B cell (primary cell): ENCODE data around the gene LSG1. TPM values are rescaled to one million over a fixed set of nuclear protein-coding genes. Genes with fewer than 3 reads are reported as not detected.

Experiments
- ATAC-seq: fragments of 200-7000 bp; cut with Tn5 transposase; one replicate; pipeline ENCODE4 v1.10.0; 2021; ENCODE audit warnings: low read depth, mild to moderate bottlenecking, moderate number of reproducible peaks, moderate library complexity
- CTCF ChIA-PET: fragments of 350-600 bp; sonication (Branson Sonifier 250); formaldehyde crosslinking; loops from one replicate; lab custom pipeline; 2021; ENCODE audit warnings: antibody characterized with exemption, inconsistent platforms; lab: Charles Lee
- POLR2A ChIA-PET: fragments of 350-600 bp; sonication (Branson Sonifier 250); formaldehyde crosslinking; loops from one replicate; lab custom pipeline; 2021; ENCODE audit warnings: antibody characterized with exemption; lab: Charles Lee
- DNase-seq: peaks from one replicate; pipeline ENCODE4 v3.0.0; 2013
- H2AFZ ChIP-seq: 2 replicates; pipeline ENCODE4 v1.6.1; 2012; ENCODE audit warnings: mild to moderate bottlenecking, low read depth, low read length; ENCODE audit not compliant: insufficient read depth, poor library complexity, severe bottlenecking
- H3K27ac ChIP-seq, 2 donors: 1 replicate in 1 of 2; 2 replicates in 1 of 2; pipeline ENCODE4 v1.5.1; 2012 to 2013; ENCODE audit warnings: low read length in 2 of 2, mild to moderate bottlenecking in 2 of 2, moderate library complexity in 1 of 2
- H3K27me3 ChIP-seq, 4 experiments: fragments of 200-600 bp in 1 of 4; sonication (generic) in 1 of 4; replicated peaks in 1 of 4; 1 replicate in 2 of 4; 2 replicates in 2 of 4; pipeline versions ENCODE4 v1.6.1 to v1.7.0; 2013 to 2016; ENCODE audit warnings: low read length in 3 of 4, mild to moderate bottlenecking in 2 of 4, mixed read lengths in 1 of 4, moderate library complexity in 1 of 4; ENCODE audit not compliant: insufficient read depth in 4 of 4, control insufficient read depth in 3 of 4; ENCODE audit errors: control extremely low read depth in 1 of 4
- H3K36me3 ChIP-seq, 2 experiments: replicated peaks in 1 of 2; 1 replicate in 1 of 2; 2 replicates in 1 of 2; pipeline versions ENCODE4 v1.6.1 to v1.7.1; 2013; ENCODE audit warnings: low read length in 1 of 2; ENCODE audit not compliant: insufficient read depth in 2 of 2, control insufficient read depth in 1 of 2; ENCODE audit errors: control extremely low read depth in 1 of 2, extremely low read depth in 1 of 2
- H3K4me1 ChIP-seq, 2 donors: fragments of 200-600 bp in 1 of 2; sonication (generic) in 1 of 2; 1 replicate in 1 of 2; 2 replicates in 1 of 2; pipeline versions ENCODE4 v1.5.1 to v1.6.1; 2013 to 2017; ENCODE audit warnings: low read length in 2 of 2; ENCODE audit not compliant: control insufficient read depth in 2 of 2, insufficient read depth in 2 of 2
- H3K4me2 ChIP-seq: replicated peaks from 2 replicates; pipeline ENCODE3; 2012; ENCODE audit warnings: mild to moderate bottlenecking, low read depth, low read length; ENCODE audit not compliant: poor library complexity, severe bottlenecking
- H3K4me3 ChIP-seq, 5 experiments: fragments of 200-600 bp in 1 of 5; sonication (generic) in 1 of 5; 1 replicate in 3 of 5; 2 replicates in 2 of 5; pipeline versions ENCODE4 v1.5.1 to v1.7.0; 2011 to 2016; ENCODE audit warnings: low read length in 4 of 5, mild to moderate bottlenecking in 4 of 5, low read depth in 2 of 5, control low read depth in 1 of 5, moderate library complexity in 1 of 5; ENCODE audit not compliant: insufficient read depth in 1 of 5; ENCODE audit errors: control extremely low read depth in 1 of 5, extremely low read depth in 1 of 5
- H3K79me2 ChIP-seq: fragments of 200-600 bp; sonication (generic); one replicate; pipeline ENCODE4 v1.6.0; 2016; ENCODE audit warnings: low read length; ENCODE audit not compliant: control insufficient read depth, insufficient read depth
- H3K9ac ChIP-seq: fragments of 200-600 bp; sonication (generic); 2 replicates; pipeline ENCODE4 v1.6.1; 2017; ENCODE audit warnings: mild to moderate bottlenecking, low read length, moderate library complexity
- H3K9me3 ChIP-seq, 3 donors: one replicate each; pipeline versions ENCODE4 v1.6.1 to v1.7.1; 2013; ENCODE audit warnings: low read length in 2 of 3; ENCODE audit not compliant: control insufficient read depth in 2 of 3, insufficient read depth in 1 of 3; ENCODE audit errors: control extremely low read depth in 1 of 3
- H4K20me1 ChIP-seq: 2 replicates; pipeline ENCODE4 v1.6.0; 2012; ENCODE audit warnings: mild to moderate bottlenecking, low read length; ENCODE audit not compliant: insufficient read depth, control insufficient read depth, poor library complexity, severe bottlenecking
- H3K27ac Mint-ChIP-seq: one replicate; pipeline ENCODE4 v1.8.0; 2021; ENCODE audit warnings: mixed read lengths
- H3K27me3 Mint-ChIP-seq: one replicate; pipeline ENCODE4 v1.8.0; 2021; ENCODE audit warnings: mixed read lengths
- H3K4me1 Mint-ChIP-seq: one replicate; pipeline ENCODE4 v1.8.0; 2021; ENCODE audit warnings: mixed read lengths
- H3K4me3 Mint-ChIP-seq: one replicate; pipeline ENCODE4 v1.8.0; 2021; ENCODE audit warnings: mixed read lengths
- H3K9me3 Mint-ChIP-seq: one replicate; pipeline ENCODE4 v1.8.0; 2022; ENCODE audit warnings: mixed read lengths; ENCODE audit not compliant: insufficient read depth
- EZH2 ChIP-seq: IDR thresholded peaks from 2 replicates; pipeline ENCODE4 v1.6.1; 2012; ENCODE audit warnings: borderline replicate concordance, low read depth, mild to moderate bottlenecking, moderate library complexity, low read length; ENCODE audit not compliant: insufficient read depth, poor library complexity, severe bottlenecking
- WGBS: methylation state at CpG from one replicate; pipeline ENCODE4 v1.1.5; 2013; ENCODE audit warnings: missing lambda C conversion rate; ENCODE audit not compliant: insufficient coverage; 5-methylcytosine and 5-hydroxymethylcytosine counted together
- intact Hi-C: fragments of 100-400 bp; cut with micrococcal nuclease; formaldehyde crosslinking; loops from one replicate; pipeline ENCODE4 v1.10.0; 2022
- polyA plus RNA-seq: library from polyadenylated mRNA; depleted of rRNA; stranded (reverse); fragments of >200 nt; gene quantifications from 2 replicates; pipeline ENCODE4 v1.2.3, GENCODE V29; 2012
- total RNA-seq, 2 donors: library from RNA; stranded (reverse); fragments of 120-200 nt in 1 of 2; gene quantifications; 1 replicate in 1 of 2; 2 replicates in 1 of 2; pipeline versions ENCODE4 v1.2.3 to v1.2.4, GENCODE V29; 2013 to 2022
- TF ChIP-seq, protein P1 (sequence below): fragments of 200-600 bp; IDR thresholded peaks from one replicate; pipeline ENCODE4 v1.8.0; 2022; ENCODE audit warnings: antibody characterized with exemption, mild to moderate bottlenecking

LSG1 gene
- total and polyA plus RNA-seq, 2 donors (not counting 1 experiment from before 2014, with no cell fraction given): 29.4 to 54.6 TPM

DNA sequence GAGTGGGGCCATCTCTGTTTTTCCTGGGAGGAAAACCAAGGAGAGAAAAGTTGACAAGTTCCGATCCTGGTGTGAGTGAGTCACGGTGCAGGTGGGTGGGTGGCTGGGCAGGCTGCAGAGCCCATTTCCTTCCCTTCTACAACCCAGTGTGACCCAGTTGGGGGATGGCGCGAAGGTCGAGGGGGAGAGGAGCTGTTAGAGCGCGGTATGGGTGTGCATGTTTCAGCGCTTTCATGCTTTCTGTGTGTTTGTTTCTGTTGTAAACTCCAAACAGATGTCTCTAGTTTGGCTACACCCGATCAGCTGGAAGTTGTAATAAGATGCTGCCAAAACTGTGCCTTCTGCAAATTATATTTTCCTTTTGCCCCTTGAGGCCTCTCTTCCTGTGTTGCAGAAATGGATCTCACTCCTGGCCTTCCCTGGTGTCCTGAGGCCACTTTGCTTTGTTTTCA, 17.5 kb upstream of the LSG1 start:
- Mint-ChIP-seq H3K9me3 (peaks cover 2% of the 10 kb centered on the region), H3K4me1 (peaks cover 72% of the 10 kb centered on the region), H3K27me3 (no peaks in the 10 kb centered on the region), H3K27ac (peak overlapping the region; percentile 97), H3K4me3 (peak overlapping the region; percentile 95)
- H3K9ac ChIP-seq: peak overlapping the region; percentile 46
- no peak for ATAC-seq
- TF ChIP-seq EZH2: no peak
- TF ChIP-seq, protein P1, sequence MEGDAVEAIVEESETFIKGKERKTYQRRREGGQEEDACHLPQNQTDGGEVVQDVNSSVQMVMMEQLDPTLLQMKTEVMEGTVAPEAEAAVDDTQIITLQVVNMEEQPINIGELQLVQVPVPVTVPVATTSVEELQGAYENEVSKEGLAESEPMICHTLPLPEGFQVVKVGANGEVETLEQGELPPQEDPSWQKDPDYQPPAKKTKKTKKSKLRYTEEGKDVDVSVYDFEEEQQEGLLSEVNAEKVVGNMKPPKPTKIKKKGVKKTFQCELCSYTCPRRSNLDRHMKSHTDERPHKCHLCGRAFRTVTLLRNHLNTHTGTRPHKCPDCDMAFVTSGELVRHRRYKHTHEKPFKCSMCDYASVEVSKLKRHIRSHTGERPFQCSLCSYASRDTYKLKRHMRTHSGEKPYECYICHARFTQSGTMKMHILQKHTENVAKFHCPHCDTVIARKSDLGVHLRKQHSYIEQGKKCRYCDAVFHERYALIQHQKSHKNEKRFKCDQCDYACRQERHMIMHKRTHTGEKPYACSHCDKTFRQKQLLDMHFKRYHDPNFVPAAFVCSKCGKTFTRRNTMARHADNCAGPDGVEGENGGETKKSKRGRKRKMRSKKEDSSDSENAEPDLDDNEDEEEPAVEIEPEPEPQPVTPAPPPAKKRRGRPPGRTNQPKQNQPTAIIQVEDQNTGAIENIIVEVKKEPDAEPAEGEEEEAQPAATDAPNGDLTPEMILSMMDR: no peak
- peaks cover 66 to 82% of the 10 kb centered on the region in 2 donors for H3K4me1 ChIP-seq
- peaks cover 0 to 14% (median 0%) of the 10 kb centered on the region in 3 donors for H3K9me3 ChIP-seq
- H3K4me2 ChIP-seq: peak overlapping the region; percentile 96
- POLR2A ChIA-PET: interaction anchor here (1.1 to 4.7 kb wide), 3 partner anchors 17 to 286 kb away, joined by 9 to 27 read pairs (median 10); partner anchors contain the start of gene LSG1
- H3K36me3 ChIP-seq: peaks cover 0 to 5% of the 10 kb centered on the region in 2 experiments
- H3K79me2 ChIP-seq: peaks cover 33% of the 10 kb centered on the region
- peak overlapping the region in 4 of 5 experiments; percentile 5 to 81 (median 44) for H3K4me3 ChIP-seq
- no peaks in the 10 kb centered on the region for H3K27me3 ChIP-seq
- H3K27ac ChIP-seq: peak overlapping the region; percentile 49 to 98
- peaks cover 26% of the 10 kb centered on the region for H4K20me1 ChIP-seq
- DNase-seq: peak; percentile 45
- WGBS: 0% methylated on average over 3 of the region's 9 CpGs
- intact Hi-C loops: loop anchor here (1.0 to 10.0 kb wide), 5 partner anchors 17 to 853 kb away; partner anchors contain the start of genes LSG1 and PPP1R2
- H2AFZ ChIP-seq: peak overlapping the region; percentile 25
- CTCF ChIA-PET: interaction anchor here (1.0 to 13.4 kb wide), 6 partner anchors 19 to 571 kb away, joined by 3 to 231 read pairs (median 30); partner anchors contain the start of gene LSG1

DNA sequence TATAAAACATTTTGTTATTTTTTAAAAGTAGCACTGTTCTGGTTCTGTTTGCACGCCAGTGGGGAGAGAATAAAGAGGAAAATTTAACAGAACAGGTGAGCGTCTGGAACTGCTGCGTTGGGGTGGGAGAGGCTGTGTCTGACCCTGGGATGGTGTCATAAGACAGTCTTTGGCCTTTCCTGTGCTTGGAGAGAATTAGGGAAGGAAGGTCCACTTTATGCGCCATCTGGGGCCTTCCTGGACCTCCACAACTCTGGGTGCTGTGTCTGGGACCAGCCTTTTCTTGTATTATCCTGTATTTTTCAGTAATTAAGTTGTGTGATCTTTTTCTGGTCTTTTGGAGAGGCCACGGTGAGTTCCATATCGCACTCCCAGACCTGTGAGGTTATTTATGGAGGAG, 17.0 kb upstream of the LSG1 start:
- Mint-ChIP-seq H3K9me3 (peaks cover 2% of the 10 kb centered on the region), H3K4me3 (peak overlapping the region; percentile 95), H3K27ac (peak overlapping the region; percentile 97), H3K27me3 (no peaks in the 10 kb centered on the region), H3K4me1 (peaks cover 74% of the 10 kb centered on the region)
- Histone ChIP-seq H3K27me3 (no peaks in the 10 kb centered on the region), H3K9me3 (peaks cover 0 to 14% (median 0%) of the 10 kb centered on the region in 3 donors), H3K4me3 (peak overlapping the region in 3 of 5 experiments; percentile 20 to 81 (median 67)), H3K27ac (peak overlapping the region; percentile 49 to 98), H3K9ac (peak overlapping the region; percentile 46), H2AFZ (no peak overlapping the region), H3K4me2 (peak overlapping the region; percentile 96), H3K79me2 (peaks cover 38% of the 10 kb centered on the region), H3K36me3 (peaks cover 0 to 5% of the 10 kb centered on the region in 2 experiments), H4K20me1 (peaks cover 26% of the 10 kb centered on the region), H3K4me1 (peaks cover 63 to 78% of the 10 kb centered on the region in 2 donors)
- DNase-seq (no peak), ATAC-seq (no peak)
- intact Hi-C loops: loop anchor here (1.0 to 10.0 kb wide), 7 partner anchors 16 to 853 kb away; partner anchors contain the start of genes LSG1 and PPP1R2
- TF ChIP-seq, protein P1: no peak
- TF ChIP-seq EZH2: no peak
- POLR2A ChIA-PET: interaction anchor here (1.1 to 4.7 kb wide), 8 partner anchors 17 to 854 kb away, joined by 3 to 51 read pairs (median 10); partner anchors contain the start of genes LSG1 and PPP1R2
- 85% methylated on average over 3 of the region's 6 CpGs for WGBS
- CTCF ChIA-PET: interaction anchor here (1.0 to 13.4 kb wide), 15 partner anchors 8 to 582 kb away, joined by 3 to 231 read pairs (median 8); partner anchors contain the start of genes LSG1 and XXYLT1
